ENCODE measurements around the gene MAPK14.

MAPK14 gene

GRCh38 chr6:36099869-36100483, 72.4 kb downstream of the MAPK14 start:
- peak; percentile 25 for FAIRE-seq
- TF ChIP-seq, protein P1, sequence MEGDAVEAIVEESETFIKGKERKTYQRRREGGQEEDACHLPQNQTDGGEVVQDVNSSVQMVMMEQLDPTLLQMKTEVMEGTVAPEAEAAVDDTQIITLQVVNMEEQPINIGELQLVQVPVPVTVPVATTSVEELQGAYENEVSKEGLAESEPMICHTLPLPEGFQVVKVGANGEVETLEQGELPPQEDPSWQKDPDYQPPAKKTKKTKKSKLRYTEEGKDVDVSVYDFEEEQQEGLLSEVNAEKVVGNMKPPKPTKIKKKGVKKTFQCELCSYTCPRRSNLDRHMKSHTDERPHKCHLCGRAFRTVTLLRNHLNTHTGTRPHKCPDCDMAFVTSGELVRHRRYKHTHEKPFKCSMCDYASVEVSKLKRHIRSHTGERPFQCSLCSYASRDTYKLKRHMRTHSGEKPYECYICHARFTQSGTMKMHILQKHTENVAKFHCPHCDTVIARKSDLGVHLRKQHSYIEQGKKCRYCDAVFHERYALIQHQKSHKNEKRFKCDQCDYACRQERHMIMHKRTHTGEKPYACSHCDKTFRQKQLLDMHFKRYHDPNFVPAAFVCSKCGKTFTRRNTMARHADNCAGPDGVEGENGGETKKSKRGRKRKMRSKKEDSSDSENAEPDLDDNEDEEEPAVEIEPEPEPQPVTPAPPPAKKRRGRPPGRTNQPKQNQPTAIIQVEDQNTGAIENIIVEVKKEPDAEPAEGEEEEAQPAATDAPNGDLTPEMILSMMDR (IDR thresholded peaks at IDR 0.05; ENCODE audit: insufficient read depth, missing control alignments) = no peak
- DNase-seq (ENCODE audit: insufficient read length, low spot score) = no peak

- TF ChIP-seq, protein P1 (IDR thresholded peaks at IDR 0.05; ENCODE audit: insufficient read depth, missing control alignments) = no peak
- FAIRE-seq (no peak), DNase-seq (ENCODE audit: insufficient read length, low spot score) (no peak)
These were observed 74.1 kb downstream of the MAPK14 start for GRCh38 chr6:36101691-36102090.

GRCh38 chr6:36102853-36103252, 75.2 kb downstream of the MAPK14 start:
- no peak for FAIRE-seq
- no peak for DNase-seq (ENCODE audit: insufficient read length, low spot score)

GRCh38 chr6:36104836-36105235, 77.2 kb downstream of the MAPK14 start:
- TF ChIP-seq, protein P1 (IDR thresholded peaks at IDR 0.05; ENCODE audit: insufficient read depth, missing control alignments) = no peak
- DNase-seq (ENCODE audit: insufficient read length, low spot score) (no peak), FAIRE-seq (no peak)

More at GRCh38 chr6:36102853-36103252, 75.2 kb downstream of the MAPK14 start:
- TF ChIP-seq, protein P1 (IDR thresholded peaks at IDR 0.05; ENCODE audit: insufficient read depth, missing control alignments) = no peak

GRCh38 chr6:36109092-36109491, 81.5 kb downstream of the MAPK14 start:
- FAIRE-seq = no peak
- TF ChIP-seq, protein P1 (IDR thresholded peaks at IDR 0.05; ENCODE audit: insufficient read depth, missing control alignments) = no peak
- DNase-seq (ENCODE audit: insufficient read length, low spot score) = no peak

GRCh38 chr6:36110050-36110449, 82.4 kb downstream of the MAPK14 start:
- DNase-seq (ENCODE audit: insufficient read length, low spot score) = no peak
- TF ChIP-seq, protein P1 (IDR thresholded peaks at IDR 0.05; ENCODE audit: insufficient read depth, missing control alignments) = no peak
- FAIRE-seq = no peak

DNA sequence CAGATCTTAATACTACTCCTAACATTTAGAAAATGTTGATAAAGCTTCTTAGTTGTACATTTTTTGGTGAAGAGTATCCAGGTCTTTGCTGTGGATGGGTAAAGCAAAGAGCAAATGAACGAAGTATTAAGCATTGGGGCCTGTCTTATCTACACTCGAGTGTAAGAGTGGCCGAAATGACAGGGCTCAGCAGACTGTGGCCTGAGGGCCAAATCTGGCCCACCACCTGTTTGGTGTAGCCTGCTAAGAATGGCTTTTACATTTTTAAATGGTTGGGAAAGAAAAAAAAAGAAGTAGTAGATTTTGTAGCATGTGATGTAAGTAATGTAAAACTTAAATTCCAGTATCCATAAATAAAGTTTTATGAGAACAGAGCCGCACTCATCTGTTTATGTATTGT, 83.3 kb downstream of the MAPK14 start:
- FAIRE-seq (no peak), DNase-seq (ENCODE audit: insufficient read length, low spot score) (no peak)
- TF ChIP-seq, protein P1 (IDR thresholded peaks at IDR 0.05; ENCODE audit: insufficient read depth, missing control alignments) = no peak
